K562 (cell line): ENCODE results near the gene ICE2. TPM values are rescaled to one million over a fixed set of nuclear protein-coding genes. Genes with fewer than 3 reads are reported as not detected.

Experiments
- ELF2 ChIP-seq: fragments of 250-450 bp; sonication (Bioruptor Pico); IDR thresholded peaks from 2 replicates; pipeline ENCODE4 v1.5.0; 2021; ENCODE audit warnings: mild to moderate bottlenecking
- EP300 ChIP-seq: IDR thresholded peaks from 2 replicates; pipeline ENCODE4 v1.6.1; 2012; ENCODE audit warnings: low read length, improper control_type of control experiment
- FOXM1 ChIP-seq, 2 experiments: fragments of 450-650 bp in 1 of 2; sonication (generic) in 1 of 2; formaldehyde crosslinking in 1 of 2; IDR thresholded peaks; 2 replicates each; pipeline versions ENCODE4 v1.6.1 to v1.9.0; 2017 to 2022; ENCODE audit warnings: low read depth in 2 of 2, mild to moderate bottlenecking in 2 of 2, missing genetic modification reagents in 1 of 2, moderate library complexity in 1 of 2
- NFATC3 ChIP-seq: fragments of 450-650 bp; IDR thresholded peaks from 2 replicates; pipeline ENCODE4 v1.6.1; 2017; ENCODE audit warnings: mild to moderate bottlenecking
- POLR3A ChIP-seq: IDR thresholded peaks from 2 replicates; pipeline ENCODE4 v1.6.1; 2011; ENCODE audit warnings: borderline replicate concordance, mild to moderate bottlenecking, moderate library complexity; ENCODE audit not compliant: insufficient read length, insufficient read depth; ENCODE audit errors: extremely low read depth
- RAD51 ChIP-seq: fragments of 450-650 bp; IDR thresholded peaks from 2 replicates; pipeline ENCODE4 v1.7.1; 2016; ENCODE audit warnings: low read depth, mild to moderate bottlenecking, borderline replicate concordance
- SMC3 ChIP-seq: conservative IDR thresholded peaks from 2 replicates; pipeline ENCODE4 v1.6.1; 2011; ENCODE audit warnings: low read depth, low read length, improper control_type of control experiment; ENCODE audit not compliant: insufficient read depth
- SRSF3 ChIP-seq: fragments of 200-400 bp; formaldehyde crosslinking; IDR thresholded peaks from 2 replicates; pipeline ENCODE4 v1.6.1; 2016; ENCODE audit warnings: mild to moderate bottlenecking, low read length, moderate library complexity; ENCODE audit not compliant: insufficient read depth
- TBP ChIP-seq: optimal IDR thresholded peaks from 2 replicates; pipeline ENCODE3; 2011; ENCODE audit warnings: low read depth, low read length, improper control_type of control experiment
- ZNF280A ChIP-seq: fragments of 450-650 bp; IDR thresholded peaks from 2 replicates; pipeline ENCODE4 v1.6.1; 2018; ENCODE audit warnings: mild to moderate bottlenecking, low read depth; ENCODE audit not compliant: partially characterized antibody
- ZNF512 ChIP-seq: IDR thresholded peaks from 2 replicates; pipeline ENCODE4 v1.6.1; 2016; ENCODE audit warnings: missing genetic modification characterization, missing compliant biosample characterization
- ZNF77 ChIP-seq: fragments of 250-450 bp; sonication (Bioruptor Pico); IDR thresholded peaks from 2 replicates; pipeline ENCODE4 v1.5.0; 2020
- polyA plus RNA-seq, 8 experiments: library from polyadenylated mRNA; depleted of rRNA in 4 of 8; stranded (reverse) in 5 of 8; unstranded in 3 of 8; fragments of >200 nt; fragmentation: Nextera tagmentation in 2 of 8; fragmentation: Illumina TruSeq in 1 of 8; extraction: Ambion mirVana in 2 of 8; extraction: Trizol in 1 of 8; gene quantifications; 2 replicates each; pipeline versions ENCODE4 v1.2.1 to v1.2.3, GENCODE V29; 2011 to 2014; ENCODE audit warnings: inconsistent platforms in 1 of 8, missing spikeins in 1 of 8
- total RNA-seq, 7 experiments: library from RNA; depleted of rRNA in 6 of 7; stranded (reverse); fragments of >200 nt in 6 of 7; fragmentation: Illumina TruSeq in 2 of 7; extraction: Trizol in 2 of 7; gene quantifications; 2 replicates each; pipeline versions ENCODE4 v1.2.1 to v1.2.3, GENCODE V29; 2011 to 2021; ENCODE audit warnings: low replicate concordance in 1 of 7
- TF ChIP-seq, protein P1 (sequence below): fragments of 450-650 bp; IDR thresholded peaks from 2 replicates; pipeline ENCODE4 v1.6.1; 2016; ENCODE audit warnings: antibody characterized with exemption
- TF ChIP-seq, protein P2 (sequence below): sonication (generic); formaldehyde crosslinking; IDR thresholded peaks from 2 replicates; pipeline ENCODE4 v1.8.0; 2022; ENCODE audit warnings: mild to moderate bottlenecking, missing genetic modification reagents
- TF ChIP-seq, protein P3 (sequence below): sonication (generic); formaldehyde crosslinking; IDR thresholded peaks from 2 replicates; pipeline ENCODE4 v1.8.0; 2022; ENCODE audit warnings: mild to moderate bottlenecking, missing genetic modification reagents

ICE2 gene
- total and polyA plus RNA-seq, 9 of the 15 experiments (the other 6 are each of a cell fraction or from before 2014, with no cell fraction given): 21.8 to 87.9 (median 58.1) TPM

- TF ChIP-seq, protein P1, sequence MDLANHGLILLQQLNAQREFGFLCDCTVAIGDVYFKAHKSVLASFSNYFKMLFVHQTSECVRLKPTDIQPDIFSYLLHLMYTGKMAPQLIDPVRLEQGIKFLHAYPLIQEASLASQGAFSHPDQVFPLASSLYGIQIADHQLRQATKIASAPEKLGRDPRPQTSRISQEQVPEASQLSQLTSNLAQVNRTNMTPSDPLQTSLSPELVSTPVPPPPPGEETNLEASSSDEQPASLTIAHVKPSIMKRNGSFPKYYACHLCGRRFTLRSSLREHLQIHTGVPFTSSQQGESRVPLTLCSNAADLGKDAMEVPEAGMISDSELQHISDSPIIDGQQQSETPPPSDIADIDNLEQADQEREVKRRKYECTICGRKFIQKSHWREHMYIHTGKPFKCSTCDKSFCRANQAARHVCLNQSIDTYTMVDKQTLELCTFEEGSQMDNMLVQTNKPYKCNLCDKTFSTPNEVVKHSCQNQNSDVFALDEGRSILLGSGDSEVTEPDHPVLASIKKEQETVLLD: peak; percentile 94
- no peak for TF ChIP-seq FOXM1 (IDR thresholded peaks at IDR 0.05; ENCODE audit: low read depth)
- TF ChIP-seq FOXM1 (CRISPR knock-in tag; IDR thresholded peaks at IDR 0.05; ENCODE audit: low read depth): peak; percentile 80; the same call in 1 of the 2 replicates
- TF ChIP-seq TBP: peak; percentile 96
- TF ChIP-seq RAD51: no peak
- no peak for TF ChIP-seq POLR3A
- TF ChIP-seq, protein P2, sequence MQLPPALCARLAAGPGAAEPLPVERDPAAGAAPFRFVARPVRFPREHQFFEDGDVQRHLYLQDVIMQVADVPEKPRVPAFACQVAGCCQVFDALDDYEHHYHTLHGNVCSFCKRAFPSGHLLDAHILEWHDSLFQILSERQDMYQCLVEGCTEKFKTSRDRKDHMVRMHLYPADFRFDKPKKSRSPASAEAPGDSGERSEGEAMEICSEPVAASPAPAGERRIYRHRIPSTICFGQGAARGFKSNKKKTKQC (CRISPR knock-in tag): peak; percentile 85; the same call in 1 of the 2 replicates
- TF ChIP-seq EP300: peak; percentile 48
- no peak for TF ChIP-seq ZNF280A
- no peak for TF ChIP-seq SMC3
- peak; percentile 77 for TF ChIP-seq ELF2 (CRISPR knock-in tag)
- TF ChIP-seq ZNF77 (CRISPR knock-in tag): no peak
- TF ChIP-seq SRSF3: 0 out of 2 replicates have a peak, but pooled peaks have one; percentile 26
- TF ChIP-seq NFATC3: no peak
- TF ChIP-seq ZNF512: no peak
- TF ChIP-seq, protein P3, sequence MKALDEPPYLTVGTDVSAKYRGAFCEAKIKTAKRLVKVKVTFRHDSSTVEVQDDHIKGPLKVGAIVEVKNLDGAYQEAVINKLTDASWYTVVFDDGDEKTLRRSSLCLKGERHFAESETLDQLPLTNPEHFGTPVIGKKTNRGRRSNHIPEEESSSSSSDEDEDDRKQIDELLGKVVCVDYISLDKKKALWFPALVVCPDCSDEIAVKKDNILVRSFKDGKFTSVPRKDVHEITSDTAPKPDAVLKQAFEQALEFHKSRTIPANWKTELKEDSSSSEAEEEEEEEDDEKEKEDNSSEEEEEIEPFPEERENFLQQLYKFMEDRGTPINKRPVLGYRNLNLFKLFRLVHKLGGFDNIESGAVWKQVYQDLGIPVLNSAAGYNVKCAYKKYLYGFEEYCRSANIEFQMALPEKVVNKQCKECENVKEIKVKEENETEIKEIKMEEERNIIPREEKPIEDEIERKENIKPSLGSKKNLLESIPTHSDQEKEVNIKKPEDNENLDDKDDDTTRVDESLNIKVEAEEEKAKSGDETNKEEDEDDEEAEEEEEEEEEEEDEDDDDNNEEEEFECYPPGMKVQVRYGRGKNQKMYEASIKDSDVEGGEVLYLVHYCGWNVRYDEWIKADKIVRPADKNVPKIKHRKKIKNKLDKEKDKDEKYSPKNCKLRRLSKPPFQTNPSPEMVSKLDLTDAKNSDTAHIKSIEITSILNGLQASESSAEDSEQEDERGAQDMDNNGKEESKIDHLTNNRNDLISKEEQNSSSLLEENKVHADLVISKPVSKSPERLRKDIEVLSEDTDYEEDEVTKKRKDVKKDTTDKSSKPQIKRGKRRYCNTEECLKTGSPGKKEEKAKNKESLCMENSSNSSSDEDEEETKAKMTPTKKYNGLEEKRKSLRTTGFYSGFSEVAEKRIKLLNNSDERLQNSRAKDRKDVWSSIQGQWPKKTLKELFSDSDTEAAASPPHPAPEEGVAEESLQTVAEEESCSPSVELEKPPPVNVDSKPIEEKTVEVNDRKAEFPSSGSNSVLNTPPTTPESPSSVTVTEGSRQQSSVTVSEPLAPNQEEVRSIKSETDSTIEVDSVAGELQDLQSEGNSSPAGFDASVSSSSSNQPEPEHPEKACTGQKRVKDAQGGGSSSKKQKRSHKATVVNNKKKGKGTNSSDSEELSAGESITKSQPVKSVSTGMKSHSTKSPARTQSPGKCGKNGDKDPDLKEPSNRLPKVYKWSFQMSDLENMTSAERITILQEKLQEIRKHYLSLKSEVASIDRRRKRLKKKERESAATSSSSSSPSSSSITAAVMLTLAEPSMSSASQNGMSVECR (CRISPR knock-in tag): 0 out of 2 replicates have a peak, but pooled peaks have one; percentile 37
These were observed at the start of gene ICE2 (continued) for GRCh38 chr15:60478566-60479360.
